22Rv1 (cell line): Measurements from ENCODE around the gene TRIM22.

Source experiments
- ZFX ChIP-seq: fragments of 450-650 bp; IDR thresholded peaks from 2 replicates; pipeline ENCODE4 v1.6.1; 2017; ENCODE audit warnings: antibody characterized with exemption, borderline replicate concordance
- TF ChIP-seq, protein P1 (sequence below): fragments of 450-650 bp; IDR thresholded peaks from 2 replicates; pipeline ENCODE4 v1.5.1; 2017; ENCODE audit warnings: mild to moderate bottlenecking

DNA sequence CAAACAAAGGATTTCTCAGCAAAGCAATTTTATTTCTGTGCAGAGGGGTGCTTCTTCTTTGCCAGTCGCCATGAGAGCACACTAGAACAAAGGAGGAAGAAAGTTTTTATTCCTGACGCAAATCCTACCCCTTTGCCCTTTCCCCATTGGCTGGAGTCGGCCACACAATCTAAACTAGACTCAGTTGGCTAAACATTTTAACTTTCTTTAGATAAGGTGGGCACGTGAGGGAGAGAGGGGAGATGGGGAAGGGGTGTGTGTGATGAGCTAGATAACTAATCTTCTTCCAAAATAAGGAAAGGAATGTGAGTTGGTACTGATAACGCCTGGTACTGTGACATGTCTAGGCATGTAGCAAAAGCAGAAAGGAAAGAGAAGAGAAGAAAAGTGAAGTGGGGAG lies 626 bp downstream of the TRIM22 start:
- TF ChIP-seq, protein P1, sequence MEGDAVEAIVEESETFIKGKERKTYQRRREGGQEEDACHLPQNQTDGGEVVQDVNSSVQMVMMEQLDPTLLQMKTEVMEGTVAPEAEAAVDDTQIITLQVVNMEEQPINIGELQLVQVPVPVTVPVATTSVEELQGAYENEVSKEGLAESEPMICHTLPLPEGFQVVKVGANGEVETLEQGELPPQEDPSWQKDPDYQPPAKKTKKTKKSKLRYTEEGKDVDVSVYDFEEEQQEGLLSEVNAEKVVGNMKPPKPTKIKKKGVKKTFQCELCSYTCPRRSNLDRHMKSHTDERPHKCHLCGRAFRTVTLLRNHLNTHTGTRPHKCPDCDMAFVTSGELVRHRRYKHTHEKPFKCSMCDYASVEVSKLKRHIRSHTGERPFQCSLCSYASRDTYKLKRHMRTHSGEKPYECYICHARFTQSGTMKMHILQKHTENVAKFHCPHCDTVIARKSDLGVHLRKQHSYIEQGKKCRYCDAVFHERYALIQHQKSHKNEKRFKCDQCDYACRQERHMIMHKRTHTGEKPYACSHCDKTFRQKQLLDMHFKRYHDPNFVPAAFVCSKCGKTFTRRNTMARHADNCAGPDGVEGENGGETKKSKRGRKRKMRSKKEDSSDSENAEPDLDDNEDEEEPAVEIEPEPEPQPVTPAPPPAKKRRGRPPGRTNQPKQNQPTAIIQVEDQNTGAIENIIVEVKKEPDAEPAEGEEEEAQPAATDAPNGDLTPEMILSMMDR: no peak
- no peak for TF ChIP-seq ZFX
